K562 (cell line): ENCODE data around the gene C18orf63. TPM values are rescaled to one million over a fixed set of nuclear protein-coding genes. Genes with fewer than 3 reads are reported as not detected.

Source experiments
- ATAC-seq: fragments of 200-7000 bp; cut with Tn5 transposase; 3 replicates; pipeline ENCODE4 v1.9.1; 2020; ENCODE audit warnings: moderate library complexity
- BruUV-seq: library from RNA; stranded (reverse); fragments of 400-500 nt; replicated peaks from 2 replicates; lab custom pipeline; 2021; lab: Mats Ljungman, UMichigan
- CTCF ChIA-PET: fragments of 300-600 bp; formaldehyde crosslinking; extraction: SDS; loops from one replicate; lab custom pipeline; 2021; ENCODE audit warnings: low intra/inter-chr PET ratio; lab: Yijun Ruan, JAX
- POLR2A ChIA-PET: fragments of 300-600, 350-650 bp; sonication (Branson Sonifier 250); formaldehyde crosslinking; extraction: SDS; loops from one replicate; lab custom pipeline; 2021; ENCODE audit warnings: antibody characterized with exemption, inconsistent platforms; lab: Yijun Ruan, JAX
- DNase-seq, 4 experiments: peaks; one replicate each; pipeline versions ENCODE4 v3.0.0 to v3.0.0-alpha.2; 2011 to 2018; ENCODE audit warnings: low spot score in 3 of 4, mixed read lengths in 3 of 4; ENCODE audit errors: extremely low read depth in 1 of 4
- FAIRE-seq: peaks from 2 replicates; lab custom pipeline; 2011; peaks lifted over from hg19 to GRCh38; lab: Jason Lieb, UNC
- H2AFZ ChIP-seq: 2 replicates; pipeline ENCODE4 v1.6.0; 2011; ENCODE audit warnings: low read depth, low read length, control low read depth, inconsistent platforms
- H3K27ac ChIP-seq: fragments of 200-600 bp; 3 replicates; pipeline ENCODE4 v1.8.0; 2011; ENCODE audit warnings: low read depth, mild to moderate bottlenecking, control low read depth, inconsistent platforms, low read length, moderate library complexity, mixed read lengths; ENCODE audit errors: extremely low read depth
- H3K27me3 ChIP-seq, 2 experiments: fragments of 300-600 bp in 1 of 2; 2 replicates in 1 of 2; 3 replicates in 1 of 2; pipeline versions ENCODE4 v1.6.0 to v1.8.0; 2011; ENCODE audit warnings: inconsistent platforms in 2 of 2, low read length in 2 of 2, mild to moderate bottlenecking in 1 of 2, mixed read lengths in 1 of 2, moderate library complexity in 1 of 2; ENCODE audit not compliant: control insufficient read depth in 2 of 2, insufficient read depth in 2 of 2
- H3K36me3 ChIP-seq: fragments of 300-600 bp; 3 replicates; pipeline ENCODE4 v1.8.0; 2011; ENCODE audit warnings: mild to moderate bottlenecking, low read length, inconsistent platforms; ENCODE audit not compliant: control insufficient read depth, insufficient read depth
- H3K4me1 ChIP-seq, 2 experiments: fragments of 200-600 bp in 1 of 2; replicated peaks in 1 of 2; 2 replicates in 1 of 2; 3 replicates in 1 of 2; pipeline versions ENCODE4 v1.5.1 to v1.8.0; 2011; ENCODE audit warnings: inconsistent platforms in 2 of 2, low read length in 2 of 2, mild to moderate bottlenecking in 1 of 2, mixed read lengths in 1 of 2, moderate library complexity in 1 of 2; ENCODE audit not compliant: control insufficient read depth in 2 of 2, insufficient read depth in 2 of 2
- H3K4me2 ChIP-seq: 2 replicates; pipeline ENCODE4 v1.6.1; 2011; ENCODE audit warnings: low read length, control low read depth, inconsistent platforms, mixed read lengths; ENCODE audit not compliant: insufficient read depth
- H3K4me3 ChIP-seq: fragments of 200-600 bp; sonication (generic), shearing (Covaris generic); 2 replicates; pipeline ENCODE4 v1.5.1; 2016; ENCODE audit warnings: control low read depth, inconsistent platforms
- H3K79me2 ChIP-seq: fragments of 200-600 bp; 3 replicates; pipeline ENCODE4 v1.8.0; 2011; ENCODE audit warnings: low read length, inconsistent platforms; ENCODE audit not compliant: control insufficient read depth, insufficient read depth
- H3K9ac ChIP-seq, 2 experiments: 2 replicates each; pipeline versions ENCODE4 v1.6.0 to v1.6.1; 2011; ENCODE audit warnings: low read depth in 2 of 2, low read length in 2 of 2, control low read depth in 1 of 2, inconsistent platforms in 1 of 2, mild to moderate bottlenecking in 1 of 2, mixed read lengths in 1 of 2; ENCODE audit not compliant: insufficient read depth in 1 of 2
- H3K9me1 ChIP-seq: one replicate; pipeline ENCODE4 v1.6.0; 2011; ENCODE audit warnings: inconsistent platforms, mild to moderate bottlenecking, low read length, moderate library complexity; ENCODE audit not compliant: control insufficient read depth, insufficient read depth
- H3K9me3 ChIP-seq: replicated peaks from 2 replicates; pipeline ENCODE4 v1.5.1; 2011; ENCODE audit warnings: low read depth, low read length, inconsistent platforms; ENCODE audit not compliant: control insufficient read depth, insufficient read depth
- H4K20me1 ChIP-seq: replicated peaks from 2 replicates; pipeline ENCODE4 v1.6.1; 2011; ENCODE audit warnings: low read length, inconsistent platforms, mixed read lengths; ENCODE audit not compliant: control insufficient read depth, insufficient read depth
- EHMT2 ChIP-seq: fragments of 450-650 bp; IDR thresholded peaks from 2 replicates; pipeline ENCODE4 v1.6.1; 2018; ENCODE audit warnings: antibody characterized with exemption
- HDGF ChIP-seq: fragments of 450-650 bp; IDR thresholded peaks from 2 replicates; pipeline ENCODE4 v1.6.1; 2016
- LCOR ChIP-seq: sonication (generic); formaldehyde crosslinking; IDR thresholded peaks from 2 replicates; pipeline ENCODE4 v1.8.0; 2022; ENCODE audit warnings: mild to moderate bottlenecking, missing genetic modification reagents
- TAL1 ChIP-seq: fragments of 450-650 bp; IDR thresholded peaks from 2 replicates; pipeline ENCODE4 v1.6.1; 2016; ENCODE audit warnings: mild to moderate bottlenecking
- WGBS: fragments of 100-300 bp; shearing (Covaris generic); methylation state at CpG from one replicate; pipeline ENCODE4 v1.1.6; 2016; ENCODE audit warnings: low coverage, mixed read lengths; ENCODE audit not compliant: insufficient coverage; ENCODE audit errors: missing lambda C conversion rate; 5-methylcytosine and 5-hydroxymethylcytosine counted together
- in situ Hi-C: fragments of 300-500 bp; cut with MboI; formaldehyde crosslinking; loops from 4 replicates; pipeline ENCODE4 v1.15.0; 2018; ENCODE audit warnings: inconsistent platforms, mixed read lengths
- intact Hi-C: fragments of 100-400 bp; cut with micrococcal nuclease; formaldehyde crosslinking; loops from 2 replicates; pipeline ENCODE4 v1.14.2; 2022
- polyA plus RNA-seq, 8 experiments: library from polyadenylated mRNA; depleted of rRNA in 4 of 8; stranded (reverse) in 5 of 8; unstranded in 3 of 8; fragments of >200 nt; fragmentation: Nextera tagmentation in 2 of 8; fragmentation: Illumina TruSeq in 1 of 8; extraction: Ambion mirVana in 2 of 8; extraction: Trizol in 1 of 8; gene quantifications; 2 replicates each; pipeline versions ENCODE4 v1.2.1 to v1.2.3, GENCODE V29; 2011 to 2014; ENCODE audit warnings: inconsistent platforms in 1 of 8, missing spikeins in 1 of 8
- total RNA-seq, 7 experiments: library from RNA; depleted of rRNA in 6 of 7; stranded (reverse); fragments of >200 nt in 6 of 7; fragmentation: Illumina TruSeq in 2 of 7; extraction: Trizol in 2 of 7; gene quantifications; 2 replicates each; pipeline versions ENCODE4 v1.2.1 to v1.2.3, GENCODE V29; 2011 to 2021; ENCODE audit warnings: low replicate concordance in 1 of 7
- TF ChIP-seq, protein P1 (sequence below): fragments of 250-450 bp; sonication (Bioruptor Pico); IDR thresholded peaks from 2 replicates; pipeline ENCODE4 v1.4.0; 2020
- TF ChIP-seq, protein P2 (sequence below): fragments of 450-650 bp; IDR thresholded peaks from 2 replicates; pipeline ENCODE4 v1.6.1; 2018; ENCODE audit warnings: mild to moderate bottlenecking, low read depth; ENCODE audit not compliant: partially characterized antibody

Gene C18orf63
- total and polyA plus RNA-seq, 9 of the 15 experiments (the other 6 are each of a cell fraction or from before 2014, with no cell fraction given) = not detected

DNA sequence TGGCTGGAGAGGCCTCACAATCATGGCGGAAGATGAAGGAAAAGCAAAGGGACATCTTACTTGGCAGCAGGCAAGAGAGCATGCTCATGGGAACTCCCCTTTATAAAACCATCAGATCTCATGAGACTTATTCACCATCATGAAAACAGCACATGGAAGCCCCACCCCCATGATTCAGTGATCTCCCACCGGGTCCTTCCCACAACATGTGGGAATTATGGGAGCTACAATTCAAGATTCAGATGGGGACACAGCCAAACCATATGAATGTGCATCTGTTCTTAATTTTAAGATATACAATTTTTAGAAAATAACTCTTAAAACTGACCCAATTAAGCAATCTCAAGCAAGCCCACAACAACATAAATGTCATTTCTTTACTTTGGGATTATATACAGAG lies 12.6 kb downstream of the C18orf63 start:
- BruUV-seq = no TSS peak
- ATAC-seq (no peak), FAIRE-seq (no peak)

More for the DNA sequence above, 12.6 kb downstream of the C18orf63 start:
- H3K4me3 ChIP-seq = no peak overlapping the region
- no peak overlapping the region for H3K4me2 ChIP-seq
- ChIA-PET CTCF (no interaction called here), POLR2A (no interaction called here)
- 38% methylated on average over 2 of the region's 2 CpGs for WGBS
- H3K27ac ChIP-seq = no peak overlapping the region
- in situ Hi-C loops (no loop called here), intact Hi-C loops (no loop called here)
- no peak for TF ChIP-seq LCOR
- no peak for TF ChIP-seq EHMT2
- TF ChIP-seq, protein P1, sequence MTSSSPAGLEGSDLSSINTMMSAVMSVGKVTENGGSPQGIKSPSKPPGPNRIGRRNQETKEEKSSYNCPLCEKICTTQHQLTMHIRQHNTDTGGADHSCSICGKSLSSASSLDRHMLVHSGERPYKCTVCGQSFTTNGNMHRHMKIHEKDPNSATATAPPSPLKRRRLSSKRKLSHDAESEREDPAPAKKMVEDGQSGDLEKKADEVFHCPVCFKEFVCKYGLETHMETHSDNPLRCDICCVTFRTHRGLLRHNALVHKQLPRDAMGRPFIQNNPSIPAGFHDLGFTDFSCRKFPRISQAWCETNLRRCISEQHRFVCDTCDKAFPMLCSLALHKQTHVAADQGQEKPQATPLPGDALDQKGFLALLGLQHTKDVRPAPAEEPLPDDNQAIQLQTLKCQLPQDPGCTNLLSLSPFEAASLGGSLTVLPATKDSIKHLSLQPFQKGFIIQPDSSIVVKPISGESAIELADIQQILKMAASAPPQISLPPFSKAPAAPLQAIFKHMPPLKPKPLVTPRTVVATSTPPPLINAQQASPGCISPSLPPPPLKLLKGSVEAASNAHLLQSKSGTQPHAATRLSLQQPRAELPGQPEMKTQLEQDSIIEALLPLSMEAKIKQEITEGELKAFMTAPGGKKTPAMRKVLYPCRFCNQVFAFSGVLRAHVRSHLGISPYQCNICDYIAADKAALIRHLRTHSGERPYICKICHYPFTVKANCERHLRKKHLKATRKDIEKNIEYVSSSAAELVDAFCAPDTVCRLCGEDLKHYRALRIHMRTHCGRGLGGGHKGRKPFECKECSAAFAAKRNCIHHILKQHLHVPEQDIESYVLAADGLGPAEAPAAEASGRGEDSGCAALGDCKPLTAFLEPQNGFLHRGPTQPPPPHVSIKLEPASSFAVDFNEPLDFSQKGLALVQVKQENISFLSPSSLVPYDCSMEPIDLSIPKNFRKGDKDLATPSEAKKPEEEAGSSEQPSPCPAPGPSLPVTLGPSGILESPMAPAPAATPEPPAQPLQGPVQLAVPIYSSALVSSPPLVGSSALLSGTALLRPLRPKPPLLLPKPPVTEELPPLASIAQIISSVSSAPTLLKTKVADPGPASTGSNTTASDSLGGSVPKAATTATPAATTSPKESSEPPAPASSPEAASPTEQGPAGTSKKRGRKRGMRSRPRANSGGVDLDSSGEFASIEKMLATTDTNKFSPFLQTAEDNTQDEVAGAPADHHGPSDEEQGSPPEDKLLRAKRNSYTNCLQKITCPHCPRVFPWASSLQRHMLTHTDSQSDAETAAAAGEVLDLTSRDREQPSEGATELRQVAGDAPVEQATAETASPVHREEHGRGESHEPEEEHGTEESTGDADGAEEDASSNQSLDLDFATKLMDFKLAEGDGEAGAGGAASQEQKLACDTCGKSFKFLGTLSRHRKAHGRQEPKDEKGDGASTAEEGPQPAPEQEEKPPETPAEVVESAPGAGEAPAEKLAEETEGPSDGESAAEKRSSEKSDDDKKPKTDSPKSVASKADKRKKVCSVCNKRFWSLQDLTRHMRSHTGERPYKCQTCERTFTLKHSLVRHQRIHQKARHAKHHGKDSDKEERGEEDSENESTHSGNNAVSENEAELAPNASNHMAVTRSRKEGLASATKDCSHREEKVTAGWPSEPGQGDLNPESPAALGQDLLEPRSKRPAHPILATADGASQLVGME (CRISPR knock-in tag) = no peak
- no peak for TF ChIP-seq HDGF
- TF ChIP-seq TAL1 = no peak
- TF ChIP-seq, protein P2, sequence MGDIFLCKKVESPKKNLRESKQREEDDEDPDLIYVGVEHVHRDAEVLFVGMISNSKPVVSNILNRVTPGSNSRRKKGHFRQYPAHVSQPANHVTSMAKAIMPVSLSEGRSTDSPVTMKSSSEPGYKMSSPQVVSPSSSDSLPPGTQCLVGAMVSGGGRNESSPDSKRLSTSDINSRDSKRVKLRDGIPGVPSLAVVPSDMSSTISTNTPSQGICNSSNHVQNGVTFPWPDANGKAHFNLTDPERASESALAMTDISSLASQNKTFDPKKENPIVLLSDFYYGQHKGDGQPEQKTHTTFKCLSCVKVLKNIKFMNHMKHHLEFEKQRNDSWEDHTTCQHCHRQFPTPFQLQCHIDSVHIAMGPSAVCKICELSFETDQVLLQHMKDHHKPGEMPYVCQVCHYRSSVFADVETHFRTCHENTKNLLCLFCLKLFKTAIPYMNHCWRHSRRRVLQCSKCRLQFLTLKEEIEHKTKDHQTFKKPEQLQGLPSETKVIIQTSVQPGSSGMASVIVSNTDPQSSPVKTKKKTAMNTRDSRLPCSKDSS = no peak
- no peak overlapping the region for H3K9ac ChIP-seq
- no peaks in the 10 kb centered on the region for H4K20me1 ChIP-seq
- H2AFZ ChIP-seq = no peak overlapping the region
- H3K9me3 ChIP-seq = no peaks in the 10 kb centered on the region
- no peak for DNase-seq
- H3K27me3 ChIP-seq = no peaks in the 10 kb centered on the region
- no peaks in the 10 kb centered on the region for H3K4me1 ChIP-seq
- no peaks in the 10 kb centered on the region for H3K9me1 ChIP-seq
- no peaks in the 10 kb centered on the region for H3K79me2 ChIP-seq
- no peaks in the 10 kb centered on the region for H3K36me3 ChIP-seq
